HG03342 (cell line): Measurements from ENCODE around the gene ARMC8.

ENCODE experiments used
- ATAC-seq: cut with Tn5 transposase; IDR thresholded peaks from one replicate; pipeline ENCODE4 v1.9.1; 2021; ENCODE audit warnings: mild to moderate bottlenecking, moderate library complexity; ENCODE audit not compliant: unreplicated experiment

The ARMC8 gene

GRCh38 chr3:138241676-138242075 is 54.6 kb downstream of the ARMC8 start:
- no peak for ATAC-seq

DNA sequence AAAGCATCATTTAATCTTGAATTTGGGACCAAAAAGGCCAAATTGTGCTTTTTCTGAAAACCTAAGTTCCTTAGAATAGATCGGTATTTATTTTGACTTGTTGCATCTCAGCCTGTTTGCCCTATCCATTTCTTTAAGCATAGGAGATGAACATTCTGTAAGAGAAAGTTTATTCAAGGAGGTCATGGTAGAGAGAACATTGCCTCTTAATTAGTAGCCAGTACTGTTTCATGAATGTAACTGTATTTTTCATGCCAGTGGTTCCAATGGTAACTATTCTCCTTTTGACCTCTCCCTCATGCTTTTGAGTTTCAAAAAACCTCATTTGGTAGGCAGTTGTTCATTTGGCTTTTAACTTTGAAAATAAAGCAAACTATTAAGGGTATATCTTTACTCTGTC is 55.4 kb downstream of the ARMC8 start:
- no peak for ATAC-seq

DNA sequence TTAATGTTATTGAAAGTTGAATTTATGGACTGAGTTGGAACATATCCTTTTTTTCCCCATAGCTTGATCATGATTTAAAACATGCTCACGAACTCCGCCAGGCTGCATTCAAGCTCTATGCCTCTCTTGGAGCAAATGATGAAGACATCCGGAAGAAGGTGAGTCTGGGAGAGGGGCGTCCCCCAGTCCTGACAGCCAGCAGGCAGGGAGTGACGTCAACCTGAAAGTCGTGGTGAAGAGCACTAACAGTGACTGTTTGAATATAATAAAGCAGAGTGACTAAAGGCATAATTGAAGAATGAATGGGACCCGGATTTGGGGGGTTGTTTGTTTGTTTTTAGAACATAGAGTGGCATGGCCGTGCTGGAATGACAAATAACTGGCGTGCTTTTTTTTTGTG is 57.9 kb downstream of the ARMC8 start:
- no peak for ATAC-seq

DNA sequence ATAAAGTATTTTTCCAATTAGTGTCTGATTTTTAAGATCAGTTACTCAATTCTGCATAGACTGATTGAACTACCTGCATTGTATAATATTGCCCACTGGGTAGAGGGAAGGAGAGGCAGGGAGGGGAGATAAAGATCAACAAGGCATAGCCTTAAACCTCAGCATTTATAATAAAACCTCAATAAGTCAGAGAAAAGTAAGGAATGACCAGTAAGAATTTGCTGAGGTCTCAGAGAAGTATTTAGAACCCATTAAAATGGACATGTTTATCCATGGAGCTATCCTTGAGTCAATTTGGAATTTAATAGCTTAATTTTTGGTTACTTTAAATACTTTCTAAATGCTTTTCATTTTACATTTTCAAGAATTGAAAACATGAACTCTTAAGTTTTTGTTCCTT is 62.5 kb downstream of the ARMC8 start:
- ATAC-seq = no peak

DNA sequence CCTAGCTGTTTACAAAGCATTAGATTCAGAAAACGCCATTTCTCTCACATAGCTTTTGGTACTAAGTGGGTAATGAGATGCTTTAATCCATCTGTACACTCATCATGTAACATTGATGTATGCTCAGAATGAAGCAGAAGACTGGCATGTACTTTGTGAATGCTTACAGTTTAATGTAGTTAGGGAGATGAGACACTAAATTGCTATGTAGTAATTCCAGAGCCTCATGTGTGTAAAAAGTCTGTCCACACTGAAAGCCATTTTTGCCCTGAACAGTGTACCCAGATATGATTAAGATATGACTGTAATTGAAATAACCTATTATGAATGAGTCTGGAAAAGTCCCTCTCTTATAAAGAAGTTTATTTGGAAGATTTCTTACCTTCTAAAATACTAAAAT is 66.5 kb downstream of the ARMC8 start:
- ATAC-seq = no peak

DNA sequence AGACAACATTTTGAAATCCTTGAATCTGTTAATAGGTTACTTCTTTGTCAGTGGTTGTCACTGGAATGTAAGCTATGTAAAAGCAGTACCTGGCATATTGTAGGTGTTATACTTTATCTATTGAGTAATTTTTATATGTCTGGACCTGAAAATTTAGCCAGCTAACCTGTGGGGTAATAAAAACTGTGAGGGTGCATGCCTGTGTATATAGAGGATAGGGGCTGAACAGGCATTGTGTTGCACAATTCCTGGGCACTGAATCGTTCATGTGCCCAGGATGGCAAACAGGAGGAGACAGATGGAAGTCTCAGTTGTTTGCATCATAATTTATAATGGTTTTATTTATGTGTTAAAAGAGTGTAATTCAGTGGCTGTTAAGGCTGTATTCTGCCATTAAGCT is 67.1 kb downstream of the ARMC8 start:
- no peak for ATAC-seq

DNA sequence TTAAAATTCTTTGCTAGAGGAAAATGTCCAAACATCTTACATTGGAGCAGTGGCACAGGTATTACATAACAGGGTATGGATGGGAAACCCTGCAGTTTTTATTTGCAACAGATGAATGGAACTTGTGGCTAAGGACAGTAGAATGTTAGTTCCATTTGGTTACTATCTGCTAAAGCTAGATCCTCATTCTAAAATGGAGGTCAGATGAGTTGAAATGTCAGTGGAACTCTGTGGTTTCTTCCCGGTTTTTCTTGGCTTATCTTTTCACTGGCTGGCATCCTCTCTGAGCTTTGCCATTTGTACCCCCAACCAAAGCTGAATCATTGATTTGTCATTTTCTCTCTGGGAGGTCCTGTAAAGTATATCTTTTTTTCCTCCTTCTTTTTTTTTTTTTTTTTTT is 68.9 kb downstream of the ARMC8 start:
- ATAC-seq = no peak

GRCh38 chr3:138257986-138258385 is 70.9 kb downstream of the ARMC8 start:
- no peak for ATAC-seq

GRCh38 chr3:138259126-138259525 is 72.0 kb downstream of the ARMC8 start:
- ATAC-seq = no peak

DNA sequence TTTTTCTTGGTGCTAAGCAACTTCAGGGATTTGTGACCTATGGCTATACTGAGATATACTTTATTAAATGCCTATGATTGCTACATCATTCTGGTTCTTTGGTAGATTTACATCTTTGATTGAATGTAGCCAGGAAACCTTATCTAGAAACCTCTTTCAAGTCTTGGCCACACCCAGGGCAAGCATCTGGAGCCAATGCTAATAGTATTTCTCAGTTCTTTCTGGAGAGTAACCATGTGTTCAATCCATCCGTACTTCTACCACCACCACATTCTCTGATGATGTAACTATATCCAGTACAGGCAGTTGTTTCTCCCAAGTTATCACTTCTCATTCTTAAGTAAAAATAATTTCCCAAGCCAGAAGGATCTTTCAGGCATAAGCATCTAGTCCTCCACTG is 73.5 kb downstream of the ARMC8 start:
- ATAC-seq = no peak

DNA sequence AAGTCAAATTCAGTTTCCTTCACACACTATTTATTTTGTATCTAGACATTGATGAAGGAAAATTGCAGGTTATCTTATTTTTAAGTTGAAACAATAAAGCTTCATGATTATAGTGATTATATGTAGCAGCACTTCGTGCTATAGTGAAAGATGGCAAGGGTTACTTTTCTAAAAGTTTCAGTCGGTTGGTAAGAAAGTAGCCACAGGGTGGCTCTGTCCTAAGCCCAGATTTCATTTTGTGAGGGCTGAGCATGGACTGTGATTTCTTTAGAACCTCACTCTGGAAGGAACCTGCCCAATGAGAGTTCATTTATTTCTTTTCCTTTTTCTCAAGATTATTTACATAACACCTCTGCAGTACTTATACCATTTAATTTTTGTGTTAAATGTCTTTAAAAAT is 76.0 kb downstream of the ARMC8 start:
- no peak for ATAC-seq

GRCh38 chr3:138265745-138266144 is 78.6 kb downstream of the ARMC8 start:
- no peak for ATAC-seq

- no peak for ATAC-seq
Observed at GRCh38 chr3:138267083-138267482, 80.0 kb downstream of the ARMC8 start.

DNA sequence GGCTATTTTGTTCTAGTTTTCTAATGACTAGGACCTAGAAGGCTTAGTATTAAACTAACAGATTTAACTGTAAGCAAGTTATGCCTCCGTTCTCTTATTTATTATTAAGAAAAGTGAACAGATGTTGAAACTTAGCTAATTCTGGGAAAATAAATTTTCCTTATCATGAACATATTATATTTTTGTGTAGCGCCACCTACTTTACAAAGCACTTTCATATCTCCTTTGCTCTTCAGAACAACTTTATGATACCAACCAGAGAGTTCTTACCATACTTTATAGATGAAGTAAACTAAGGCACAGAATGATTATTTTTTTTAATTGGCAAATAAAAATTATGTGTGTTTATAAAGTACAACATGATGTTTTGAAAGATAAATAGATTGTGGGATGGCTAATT is 83.1 kb downstream of the ARMC8 start:
- ATAC-seq = no peak

GRCh38 chr3:138271189-138271794 is 84.2 kb downstream of the ARMC8 start:
- ATAC-seq = peak; percentile 90

DNA sequence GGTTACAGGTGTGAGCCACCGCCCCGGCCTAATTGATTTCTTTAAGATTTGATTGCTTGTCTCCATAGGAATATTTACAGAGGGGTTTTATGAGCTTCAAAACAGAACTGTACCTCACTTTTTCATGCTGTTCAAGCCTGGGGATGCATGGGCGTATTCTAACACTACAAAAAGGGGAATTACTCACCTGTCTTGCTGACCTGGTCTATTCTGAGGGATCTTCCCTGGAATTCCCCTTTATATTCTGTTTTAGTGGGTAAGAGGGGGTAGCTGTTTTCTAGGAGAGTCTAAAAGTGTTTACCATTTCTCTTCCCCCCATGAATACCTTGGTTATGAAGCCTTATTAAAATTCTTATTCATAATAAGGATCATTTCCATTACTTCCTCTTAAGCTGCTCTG is 94.5 kb downstream of the ARMC8 start:
- no peak for ATAC-seq

DNA sequence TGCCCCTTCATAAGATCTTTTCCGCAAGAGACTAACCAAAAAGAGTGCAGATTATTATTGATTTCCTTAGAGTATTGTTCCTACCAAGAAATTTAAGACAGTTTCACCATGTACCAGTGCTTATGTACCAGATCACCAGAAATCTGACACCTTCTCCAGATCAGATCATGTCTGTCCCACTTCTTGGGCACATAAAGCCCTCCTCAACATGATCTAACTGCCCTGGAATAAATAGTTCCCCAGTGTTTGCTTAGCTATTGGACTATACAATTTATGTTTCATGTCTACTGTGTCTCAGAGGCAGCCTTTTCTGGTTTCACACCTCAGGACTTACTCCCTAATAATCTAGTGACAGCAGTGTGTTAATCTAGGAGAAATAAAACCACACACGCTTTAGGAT is 95.7 kb downstream of the ARMC8 start:
- no peak for ATAC-seq

DNA sequence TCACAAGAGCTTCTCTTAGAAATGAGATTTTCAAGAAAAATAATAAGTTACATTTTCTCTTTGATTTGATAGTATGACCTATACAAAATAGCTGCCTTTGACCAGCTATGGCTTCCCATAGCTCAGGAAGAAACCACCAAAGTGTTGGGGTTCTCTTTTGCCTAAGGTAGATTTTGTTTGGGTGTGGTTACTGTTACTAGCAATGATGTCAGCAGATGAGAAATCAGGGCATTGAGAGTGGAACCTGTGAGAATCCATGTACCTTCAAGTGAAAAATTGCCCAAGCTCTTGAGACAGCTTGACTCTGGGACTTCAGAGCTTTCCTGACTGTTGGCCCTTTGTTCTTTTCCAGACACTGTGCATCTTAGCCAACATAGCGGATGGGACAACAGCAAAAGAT is 97.0 kb downstream of the ARMC8 start:
- no peak for ATAC-seq

DNA sequence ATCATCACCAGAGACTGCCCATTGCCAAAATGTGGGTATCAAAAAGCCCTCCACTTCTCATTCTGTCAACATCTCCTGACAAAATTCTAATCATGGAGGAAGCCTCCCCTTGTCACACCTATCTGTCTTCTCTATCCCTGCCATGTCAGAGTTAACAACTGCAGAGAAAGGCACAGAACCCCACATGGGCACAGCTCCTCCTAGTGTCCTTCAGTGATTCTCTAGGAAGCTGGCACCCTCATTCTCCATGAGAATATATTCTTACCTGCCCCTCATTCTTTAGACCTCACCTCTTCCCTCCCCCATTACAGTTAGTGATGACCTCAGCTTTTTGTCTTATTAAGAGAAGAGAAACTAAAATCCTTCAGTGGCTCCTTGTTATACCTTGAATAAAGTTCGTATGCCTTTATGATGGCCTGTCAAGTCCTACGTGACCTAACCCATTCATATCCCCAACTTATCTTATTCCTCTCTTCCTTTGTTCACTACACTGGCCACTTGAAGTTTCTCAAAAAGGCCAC is 97.9 kb downstream of the ARMC8 start:
- ATAC-seq = no peak

- ATAC-seq = no peak
Observed at GRCh38 chr3:138289260-138289659, 102.2 kb downstream of the ARMC8 start.

DNA sequence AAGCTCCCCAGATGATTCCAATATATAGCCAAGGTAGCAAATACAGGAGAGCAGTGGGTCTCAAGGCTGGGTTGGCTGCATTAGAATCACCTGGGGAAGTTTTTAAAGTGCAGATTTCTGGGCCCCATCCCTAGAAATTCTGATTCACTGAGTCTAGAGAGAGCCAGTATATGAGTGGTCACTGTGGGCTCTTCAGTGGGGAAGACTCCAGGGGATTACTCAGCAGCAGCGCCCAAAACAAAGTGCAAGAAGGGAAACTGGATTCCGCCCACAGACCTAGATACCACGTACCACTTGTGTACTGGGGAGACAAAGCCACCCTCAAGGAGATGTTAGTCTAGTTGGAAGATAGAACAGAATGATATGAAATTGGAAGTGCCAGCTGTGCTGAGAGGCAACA is 102.6 kb downstream of the ARMC8 start:
- no peak for ATAC-seq

DNA sequence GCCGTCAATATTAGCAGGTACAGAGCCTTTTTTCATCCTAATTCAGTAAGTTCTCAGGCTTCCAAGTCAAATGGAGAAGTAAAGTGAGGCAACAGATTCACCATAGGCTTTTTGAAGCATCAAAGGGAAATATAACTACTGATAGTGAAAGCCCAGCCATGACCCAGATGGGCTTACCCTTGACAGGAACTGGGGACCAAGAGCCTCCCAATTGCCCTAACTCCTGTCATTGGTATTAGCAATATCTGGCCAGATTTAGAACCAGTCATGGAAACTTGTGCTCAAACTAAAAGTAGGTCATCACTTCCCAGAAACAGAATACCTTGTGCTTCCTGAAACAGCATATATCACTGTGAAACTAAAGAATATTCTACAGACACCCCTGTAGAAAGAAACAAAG is 109.5 kb downstream of the ARMC8 start:
- ATAC-seq = no peak

- ATAC-seq = no peak
Observed at GRCh38 chr3:138297059-138297607, 110.0 kb downstream of the ARMC8 start.
